GM21526 (cell line): ENCODE data around the gene ROR1.

ENCODE experiments used
- ATAC-seq: cut with Tn5 transposase; IDR thresholded peaks from one replicate; pipeline ENCODE4 v1.9.1; 2021; ENCODE audit warnings: moderate library complexity; ENCODE audit not compliant: unreplicated experiment, low FRiP score

The ROR1 gene

GRCh38 chr1:64150729-64151230, 377.0 kb downstream of the ROR1 start:
- no peak for ATAC-seq

GRCh38 chr1:64155278-64155677, 381.5 kb downstream of the ROR1 start:
- no peak for ATAC-seq

DNA sequence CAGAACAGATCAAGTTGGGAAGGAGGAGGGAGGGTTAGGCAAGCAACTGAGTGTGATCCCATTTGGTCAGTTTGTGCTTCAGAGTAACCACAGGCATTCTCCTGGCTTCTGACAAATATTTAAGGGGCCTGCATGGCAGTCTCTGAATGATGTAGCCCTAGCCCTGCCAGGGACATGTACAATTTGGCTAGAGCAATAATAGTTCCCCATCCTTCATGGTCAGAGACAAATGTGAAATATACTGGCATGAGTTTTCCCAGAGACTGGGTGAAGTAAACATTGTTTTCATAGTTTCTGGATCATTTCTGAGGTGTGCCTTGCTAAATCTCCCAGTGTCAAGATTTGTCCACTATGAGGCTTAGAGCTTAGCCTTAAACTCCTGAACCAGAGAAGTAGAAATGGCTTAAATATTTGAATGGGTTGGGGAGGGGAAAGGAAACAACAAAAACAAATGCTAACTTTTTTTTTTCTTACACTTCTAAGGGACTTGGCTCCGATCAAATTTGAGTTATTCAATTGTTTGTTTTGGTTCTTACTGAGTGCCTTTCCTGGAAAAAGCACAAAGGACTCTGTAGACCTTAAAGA, 387.6 kb downstream of the ROR1 start:
- no peak for ATAC-seq

GRCh38 chr1:64162151-64162550, 388.3 kb downstream of the ROR1 start:
- no peak for ATAC-seq

DNA sequence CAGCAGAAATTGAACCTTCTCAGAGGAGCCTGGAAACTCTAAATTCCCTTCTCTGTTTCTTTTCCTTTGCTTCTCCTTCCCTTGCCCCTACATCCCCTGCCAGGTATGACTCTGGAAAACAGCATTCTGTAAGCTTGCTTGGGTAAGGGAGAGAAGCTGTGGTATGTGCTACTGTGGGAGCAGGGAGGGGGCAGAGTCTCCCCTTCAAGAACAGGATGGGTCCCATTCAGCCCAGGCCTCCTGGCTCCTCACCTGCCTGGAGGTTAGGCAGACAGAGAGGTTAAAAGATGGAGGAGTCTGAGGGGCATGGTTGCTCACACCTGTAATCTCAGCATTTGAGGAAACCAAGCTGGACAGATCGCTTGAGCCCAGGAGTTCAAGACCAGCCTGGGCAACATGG, 389.0 kb downstream of the ROR1 start:
- no peak for ATAC-seq

GRCh38 chr1:64163431-64163830, 389.6 kb downstream of the ROR1 start:
- no peak for ATAC-seq

DNA sequence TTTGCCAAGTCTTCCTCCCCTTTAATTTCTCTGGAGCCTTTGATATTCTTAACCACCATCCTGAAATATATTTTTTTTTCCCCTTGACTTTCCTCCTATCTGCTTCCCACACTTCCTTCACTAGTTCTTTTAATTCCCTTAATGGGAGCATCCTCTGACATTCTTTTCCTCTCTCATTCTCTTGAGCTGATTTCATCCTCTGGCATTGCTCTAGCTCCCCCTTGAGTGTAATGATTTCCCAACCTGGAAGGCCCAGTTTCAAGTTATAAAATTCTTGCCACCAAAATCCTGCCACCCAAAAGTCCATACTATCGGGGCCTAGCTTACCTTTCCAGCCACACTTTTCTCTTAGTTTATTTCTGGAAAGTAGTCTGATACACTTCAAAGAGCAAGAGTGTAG, 390.2 kb downstream of the ROR1 start:
- ATAC-seq, result no peak

- no peak for ATAC-seq
These were observed 392.8 kb downstream of the ROR1 start for GRCh38 chr1:64166629-64167028.

- ATAC-seq, result no peak
These were observed 393.4 kb downstream of the ROR1 start for GRCh38 chr1:64167176-64167575.

GRCh38 chr1:64171246-64171645, 397.4 kb downstream of the ROR1 start:
- no peak for ATAC-seq

DNA sequence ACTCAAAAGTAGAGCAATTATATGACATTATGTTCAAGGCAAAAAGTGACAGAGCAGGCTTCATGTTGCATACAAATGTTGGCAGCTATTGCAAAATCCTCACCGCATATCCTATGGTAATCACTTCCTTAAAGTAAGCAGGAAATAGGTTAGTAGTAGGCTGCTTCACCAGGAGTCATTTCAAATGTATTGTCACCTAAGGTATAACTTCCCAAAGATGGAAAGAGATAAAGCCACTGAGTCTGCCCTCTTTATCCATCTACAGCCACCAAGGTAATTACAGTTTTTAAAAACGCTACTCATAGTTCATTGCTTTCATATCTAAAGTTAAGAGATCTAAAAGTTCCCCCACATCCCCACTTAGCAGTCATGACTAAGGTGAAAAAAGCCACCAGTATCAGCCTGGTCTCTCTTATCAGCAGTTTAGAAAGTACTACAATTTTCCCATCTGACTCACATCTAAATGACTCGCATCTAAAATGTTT, 398.0 kb downstream of the ROR1 start:
- peak; percentile 65 for ATAC-seq

GRCh38 chr1:64172458-64172983, 398.7 kb downstream of the ROR1 start:
- peak; percentile 64 for ATAC-seq

DNA sequence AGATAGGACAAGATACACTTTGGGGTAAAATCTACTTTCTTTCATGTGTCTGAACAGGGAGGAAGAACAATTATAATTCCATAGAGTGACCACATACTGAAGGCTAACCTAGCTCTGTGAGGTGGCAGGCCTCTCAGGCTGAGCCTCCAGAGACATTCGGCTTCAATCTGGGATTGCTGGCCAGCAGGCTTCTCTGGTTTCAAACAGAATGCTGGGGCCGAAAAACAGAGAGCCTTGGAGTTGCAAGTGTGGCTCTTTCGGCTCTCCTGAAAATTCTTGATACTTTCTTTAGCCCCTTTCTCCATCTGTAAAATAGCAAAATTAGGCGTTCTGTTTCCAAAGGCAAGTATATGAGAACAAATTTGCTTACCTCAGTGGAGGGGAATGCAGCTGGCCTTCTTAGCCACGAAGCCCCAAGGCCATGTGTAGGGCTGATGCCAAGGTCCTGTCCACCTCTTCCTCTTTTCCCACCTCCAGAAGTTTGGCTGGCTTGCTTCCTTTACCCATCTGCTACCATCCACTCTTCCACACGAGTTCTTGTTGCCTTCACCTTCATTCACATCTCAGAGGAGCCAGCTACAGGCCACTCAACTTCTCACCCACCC, 399.6 kb downstream of the ROR1 start:
- ATAC-seq, result no peak

- no peak for ATAC-seq
These were observed 401.8 kb downstream of the ROR1 start for GRCh38 chr1:64175639-64176038.

DNA sequence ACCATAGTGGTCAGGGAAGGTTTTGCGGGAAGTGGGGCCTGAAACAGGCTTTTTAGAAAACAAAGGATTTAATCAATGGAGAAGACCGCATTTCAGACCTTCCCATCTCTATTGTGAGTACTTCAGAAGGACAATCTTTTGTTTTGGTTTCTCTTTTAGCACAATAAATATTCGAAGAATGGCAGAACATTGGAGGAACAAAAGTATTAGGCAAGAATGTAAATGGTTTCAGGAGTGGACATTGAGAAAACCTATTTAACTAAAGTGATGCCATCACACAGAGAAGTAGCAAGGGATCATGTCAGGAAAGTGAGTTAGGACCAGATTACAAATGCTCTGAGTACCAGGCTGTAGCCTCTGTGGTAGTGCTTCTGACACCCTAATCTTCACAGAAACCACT, 402.8 kb downstream of the ROR1 start:
- no peak for ATAC-seq

DNA sequence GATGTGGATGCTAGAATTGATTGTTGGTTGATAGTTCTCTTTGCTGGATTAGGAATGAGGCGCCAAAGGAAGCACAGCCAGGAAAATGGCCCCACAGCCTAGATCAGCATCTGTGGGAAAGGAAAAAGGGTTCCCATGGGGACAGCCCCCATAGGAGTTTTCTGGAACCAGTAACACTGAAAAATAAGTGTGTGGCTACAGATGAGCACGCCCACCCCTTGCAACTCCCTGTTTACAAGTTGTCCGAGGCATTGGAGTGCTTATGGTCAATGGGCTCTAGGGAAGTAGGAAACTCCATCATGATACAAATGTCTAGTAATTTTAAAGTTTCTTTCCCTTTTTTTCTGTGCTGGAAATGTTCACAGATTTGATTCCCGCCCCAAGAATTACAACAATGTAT, 405.8 kb downstream of the ROR1 start:
- no peak for ATAC-seq

DNA sequence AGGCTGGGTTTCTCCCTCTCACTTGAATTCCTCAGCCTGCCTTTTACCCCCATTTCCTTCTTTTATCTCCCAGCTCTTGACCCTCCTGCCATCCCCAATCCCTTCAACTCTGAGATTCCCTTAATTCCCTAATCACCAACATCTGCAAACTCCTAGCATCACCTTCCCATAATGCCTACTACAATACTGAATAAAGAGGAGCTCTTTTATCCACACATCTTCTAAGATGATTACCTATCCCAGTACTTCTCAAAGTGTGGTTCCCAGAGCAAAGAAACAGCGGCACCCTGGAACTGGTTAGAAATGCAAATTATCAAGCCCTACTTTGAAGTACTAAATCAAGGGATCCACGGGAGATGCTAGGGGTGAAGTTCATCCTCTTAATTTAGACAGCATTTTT, 408.4 kb downstream of the ROR1 start:
- no peak for ATAC-seq

GRCh38 chr1:64183395-64184002, 409.7 kb downstream of the ROR1 start:
- no peak for ATAC-seq

DNA sequence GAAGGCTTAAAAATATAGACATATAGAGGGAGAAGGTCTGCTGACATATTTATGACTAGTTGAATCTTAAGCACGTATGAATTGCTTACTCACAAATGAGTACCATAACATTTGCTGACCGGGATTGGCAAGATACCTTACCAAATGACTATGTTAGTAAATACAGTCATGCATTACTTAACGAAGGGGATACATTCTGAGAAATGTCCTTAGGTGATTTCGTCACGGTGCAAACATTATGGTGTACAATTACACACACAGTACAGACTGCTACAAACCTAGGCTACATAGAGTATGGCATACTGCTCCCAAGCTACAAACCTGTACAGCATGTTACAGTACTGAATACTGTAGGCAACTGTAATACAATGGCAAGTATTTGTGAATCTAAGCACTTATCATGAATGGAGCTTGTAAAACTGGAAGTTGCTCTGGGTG, 410.2 kb downstream of the ROR1 start:
- ATAC-seq, result no peak

GRCh38 chr1:64186138-64186897, 412.5 kb downstream of the ROR1 start:
- ATAC-seq, result no peak

DNA sequence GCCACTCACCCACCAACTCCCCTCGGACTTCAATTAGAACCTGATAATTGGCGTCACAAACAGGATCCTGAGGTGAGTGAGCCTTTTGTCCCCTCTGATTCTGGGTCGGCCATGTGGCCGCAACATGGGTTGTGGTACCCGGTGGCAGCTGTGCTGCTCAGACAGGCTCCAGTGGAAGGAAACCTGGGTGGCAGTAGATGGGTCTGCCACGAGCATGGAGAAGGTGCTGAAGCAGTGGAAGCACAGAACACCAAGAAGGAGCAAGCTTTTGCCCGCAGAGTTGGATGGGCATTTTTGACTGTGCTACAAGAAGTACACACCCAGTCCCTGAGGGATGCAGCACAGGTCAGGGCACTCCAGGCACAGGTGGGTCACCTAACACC, 413.1 kb downstream of the ROR1 start:
- no peak for ATAC-seq
